OCI-LY7 (cell line): Measurements from ENCODE around the gene NAA10. TPM values are rescaled to one million over a fixed set of nuclear protein-coding genes. Genes with fewer than 3 reads are reported as not detected.

Experiments used
- BruUV-seq: library from RNA; stranded (reverse); fragments of 400-500 nt; replicated peaks from 2 replicates; lab custom pipeline; 2021; lab: Mats Ljungman, UMichigan
- CTCF ChIA-PET: fragments of 300-600 bp; sonication (Branson Sonifier 250); formaldehyde crosslinking; loops from one replicate; lab custom pipeline; 2022; ENCODE audit warnings: antibody characterized with exemption; ENCODE audit not compliant: unreplicated experiment; lab: Charles Lee
- POLR2A ChIA-PET: fragments of 300-600 bp; sonication (Branson Sonifier 250); formaldehyde crosslinking; loops from one replicate; lab custom pipeline; 2022; ENCODE audit warnings: antibody characterized with exemption; lab: Charles Lee
- DNase-seq: peaks from one replicate; pipeline ENCODE4 v3.0.0-alpha.2; 2015; ENCODE audit warnings: low spot score
- H2AFZ ChIP-seq: fragments of 200-600 bp; sonication (generic), shearing (Covaris generic); 2 replicates; pipeline ENCODE4 v1.6.1; 2014; ENCODE audit warnings: mild to moderate bottlenecking, antibody characterized with exemption, low read length, moderate library complexity
- H3K27ac ChIP-seq: fragments of 200-600 bp; sonication (generic); 2 replicates; pipeline ENCODE4 v1.5.1; 2014; ENCODE audit warnings: mixed run types, low read depth, mild to moderate bottlenecking, moderate library complexity, low read length, inconsistent platforms; ENCODE audit not compliant: poor library complexity, severe bottlenecking
- H3K36me3 ChIP-seq: fragments of 200-600 bp; sonication (generic); 2 replicates; pipeline ENCODE4 v1.6.1; 2014; ENCODE audit warnings: mild to moderate bottlenecking, antibody characterized with exemption, low read length, moderate library complexity, mixed read lengths; ENCODE audit not compliant: insufficient read depth
- H3K4me1 ChIP-seq: fragments of 200-600 bp; sonication (generic); 2 replicates; pipeline ENCODE4 v1.5.1; 2014; ENCODE audit warnings: mild to moderate bottlenecking, low read length; ENCODE audit not compliant: insufficient read depth, poor library complexity, severe bottlenecking
- H3K4me2 ChIP-seq: fragments of 200-600 bp; sonication (generic); 2 replicates; pipeline ENCODE4 v1.6.1; 2014; ENCODE audit warnings: mild to moderate bottlenecking, low read length
- H3K4me3 ChIP-seq: fragments of 200-600 bp; sonication (generic); 2 replicates; pipeline ENCODE4 v1.5.1; 2014; ENCODE audit warnings: mild to moderate bottlenecking, low read depth, low read length; ENCODE audit not compliant: poor library complexity, severe bottlenecking
- H3K79me2 ChIP-seq: fragments of 200-600 bp; sonication (generic); 2 replicates; pipeline ENCODE4 v1.6.1; 2016; ENCODE audit warnings: low read depth, mild to moderate bottlenecking, low read length, moderate library complexity, mixed read lengths; ENCODE audit not compliant: insufficient read depth
- H3K9me2 ChIP-seq: fragments of 200-600 bp; sonication (generic); 2 replicates; pipeline ENCODE4 v1.6.1; 2016; ENCODE audit warnings: mild to moderate bottlenecking, low read length, mixed read lengths; ENCODE audit not compliant: insufficient read depth
- H3K9me3 ChIP-seq: fragments of 200-600 bp; sonication (generic); 2 replicates; pipeline ENCODE4 v1.6.1; 2014; ENCODE audit warnings: mild to moderate bottlenecking, mixed run types, low read length, mixed read lengths
- H4K20me1 ChIP-seq: fragments of 200-600 bp; sonication (generic); 2 replicates; pipeline ENCODE4 v1.6.1; 2014; ENCODE audit warnings: mild to moderate bottlenecking, antibody characterized with exemption, low read length, moderate library complexity, mixed read lengths; ENCODE audit not compliant: insufficient read depth
- EZH2phosphoT487 ChIP-seq: fragments of 200-600 bp; sonication (generic); IDR thresholded peaks from 2 replicates; pipeline ENCODE4 v1.6.1; 2018; ENCODE audit warnings: low read depth, borderline replicate concordance, mild to moderate bottlenecking, mixed run types, antibody characterized with exemption, low read length, moderate library complexity, mixed read lengths
- intact Hi-C: fragments of 100-400 bp; cut with micrococcal nuclease; formaldehyde crosslinking; loops from one replicate; pipeline ENCODE4 v1.10.0; 2022; ENCODE audit not compliant: unreplicated experiment
- total RNA-seq, 2 experiments: library from RNA; depleted of rRNA in 1 of 2; stranded (reverse); fragments of >200 nt in 1 of 2; shearing (Covaris generic) in 1 of 2; gene quantifications; 2 replicates each; pipeline ENCODE4 v1.2.3, GENCODE V29; 2014 to 2022
- TF ChIP-seq, protein P1 (sequence below): fragments of 200-600 bp; sonication (generic); conservative IDR thresholded peaks from 2 replicates; pipeline ENCODE4 v1.5.1; 2014; ENCODE audit warnings: mild to moderate bottlenecking, antibody characterized with exemption, low read length, moderate library complexity, mixed read lengths

NAA10 gene
- total RNA-seq, 2 experiments from 2014 or later: 82.7 to 105 TPM

DNA sequence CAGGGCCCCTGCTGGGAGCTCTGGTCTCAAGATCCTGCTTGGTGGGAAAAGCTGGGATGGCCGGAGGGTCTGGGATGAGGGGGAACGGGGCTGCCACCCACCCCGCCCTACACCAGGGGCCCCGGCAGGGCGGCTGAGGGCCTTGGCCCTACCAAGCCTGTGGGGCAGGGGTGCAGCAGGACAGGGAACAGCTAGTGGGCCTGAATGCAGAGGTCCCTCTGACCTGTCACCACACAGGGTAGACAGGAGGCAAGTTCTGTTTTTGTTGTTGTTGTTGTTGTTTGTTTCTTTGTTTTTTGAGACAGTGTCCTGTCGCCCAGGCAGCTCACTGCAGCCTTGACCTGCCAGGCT lies 9.9 kb upstream of the NAA10 start:
- Histone ChIP-seq H3K4me2 (peak overlapping the region; percentile 63), H3K4me3 (peak overlapping the region; percentile 52), H3K9me3 (no peaks in the 10 kb centered on the region), H2AFZ (0 out of 2 replicates have a peak overlapping the region, but pooled peaks have one; percentile 19), H3K36me3 (peaks cover 34% of the 10 kb centered on the region), H4K20me1 (no peaks in the 10 kb centered on the region), H3K79me2 (no peaks in the 10 kb centered on the region), H3K4me1 (peaks cover 16% of the 10 kb centered on the region), H3K9me2 (no peaks in the 10 kb centered on the region), H3K27ac (no peak overlapping the region)
- no peak for TF ChIP-seq EZH2phosphoT487
- TF ChIP-seq, protein P1, sequence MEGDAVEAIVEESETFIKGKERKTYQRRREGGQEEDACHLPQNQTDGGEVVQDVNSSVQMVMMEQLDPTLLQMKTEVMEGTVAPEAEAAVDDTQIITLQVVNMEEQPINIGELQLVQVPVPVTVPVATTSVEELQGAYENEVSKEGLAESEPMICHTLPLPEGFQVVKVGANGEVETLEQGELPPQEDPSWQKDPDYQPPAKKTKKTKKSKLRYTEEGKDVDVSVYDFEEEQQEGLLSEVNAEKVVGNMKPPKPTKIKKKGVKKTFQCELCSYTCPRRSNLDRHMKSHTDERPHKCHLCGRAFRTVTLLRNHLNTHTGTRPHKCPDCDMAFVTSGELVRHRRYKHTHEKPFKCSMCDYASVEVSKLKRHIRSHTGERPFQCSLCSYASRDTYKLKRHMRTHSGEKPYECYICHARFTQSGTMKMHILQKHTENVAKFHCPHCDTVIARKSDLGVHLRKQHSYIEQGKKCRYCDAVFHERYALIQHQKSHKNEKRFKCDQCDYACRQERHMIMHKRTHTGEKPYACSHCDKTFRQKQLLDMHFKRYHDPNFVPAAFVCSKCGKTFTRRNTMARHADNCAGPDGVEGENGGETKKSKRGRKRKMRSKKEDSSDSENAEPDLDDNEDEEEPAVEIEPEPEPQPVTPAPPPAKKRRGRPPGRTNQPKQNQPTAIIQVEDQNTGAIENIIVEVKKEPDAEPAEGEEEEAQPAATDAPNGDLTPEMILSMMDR: no peak
- POLR2A ChIA-PET: interaction anchor here (0.6 to 1.2 kb wide), 3 partner anchors 24 to 557 kb away, joined by 3 to 4 read pairs (median 4); no protein-coding TSS in a partner anchor
- CTCF ChIA-PET: interaction anchor here (0.7 kb wide), 1 partner anchor 23 kb away, joined by 3 read pairs; no protein-coding TSS in a partner anchor
- DNase-seq: no peak
- intact Hi-C loops: no loop called here
- no TSS peak for BruUV-seq

DNA sequence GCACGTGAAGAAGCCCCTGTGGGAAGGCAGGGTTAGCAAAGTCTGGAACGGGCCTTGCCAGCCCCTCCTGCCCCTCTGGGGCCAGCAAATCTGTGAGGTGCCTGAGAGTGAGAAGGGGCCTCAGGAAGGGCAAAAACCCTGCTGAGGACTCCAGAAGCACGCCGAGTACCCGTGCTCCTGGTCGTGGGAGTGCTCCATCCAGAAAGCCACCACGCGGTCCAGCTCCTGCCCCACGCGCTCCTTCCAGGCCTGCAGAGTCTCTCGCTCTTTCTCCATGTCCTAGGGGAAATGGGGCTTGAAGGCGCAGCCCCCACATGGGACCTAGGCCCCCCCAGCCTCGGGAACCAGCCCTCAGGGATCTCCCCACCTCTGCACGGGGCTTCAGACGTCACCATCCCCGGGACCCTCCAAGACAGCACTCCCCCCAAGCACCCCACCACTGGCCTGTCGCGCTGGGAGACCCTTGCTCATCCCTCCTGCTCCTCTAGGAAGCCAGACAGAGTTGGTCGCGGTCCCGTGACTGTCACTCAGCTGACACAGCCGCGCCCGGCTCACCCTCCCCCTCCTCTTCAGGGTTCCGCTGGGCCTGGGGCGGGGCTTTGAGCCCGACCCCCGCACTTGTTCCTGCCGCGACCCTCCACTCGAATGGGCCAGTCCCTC lies 9.4 kb upstream of the NAA10 start, which contains the start of gene RENBP:
RENBP (minus strand) TSS at position 504 of the 660 bp plus-strand sequence; CDS start at position 471, 33 bp downstream.
- no peaks in the 10 kb centered on the region for H4K20me1 ChIP-seq
- peak; percentile 46 for DNase-seq
- peaks cover 29% of the 10 kb centered on the region for H3K36me3 ChIP-seq
- no peaks in the 10 kb centered on the region for H3K79me2 ChIP-seq
- no TSS peak for BruUV-seq
- intact Hi-C loops: no loop called here
- no peaks in the 10 kb centered on the region for H3K9me3 ChIP-seq
- no peak within 1 kb of the TSS for H3K27ac ChIP-seq
- H3K9me2 ChIP-seq: no peaks in the 10 kb centered on the region
- CTCF ChIA-PET: interaction anchor here (0.7 kb wide), 1 partner anchor 24 kb away, joined by 3 read pairs; no protein-coding TSS in a partner anchor
- peaks cover 16% of the 10 kb centered on the region for H3K4me1 ChIP-seq
- POLR2A ChIA-PET: interaction anchor here (0.6 kb wide), 1 partner anchor 557 kb away, joined by 4 read pairs; no protein-coding TSS in a partner anchor
- peak within 1 kb of the TSS; percentile 63 for H3K4me2 ChIP-seq
- H2AFZ ChIP-seq: 0 out of 2 replicates have a peak within 1 kb of the TSS, but pooled peaks have one; percentile 19
- peak within 1 kb of the TSS; percentile 52 for H3K4me3 ChIP-seq
- TF ChIP-seq EZH2phosphoT487: no peak
- TF ChIP-seq, protein P1: no peak
